A204.1 (cell line): ENCODE data around the gene TPD52L2.
"Not testable (repeated sequence)": the region's sequence is repeated elsewhere in the genome, so short reads cannot be mapped to it uniquely, and the experiment has no call there.

Source experiments
- FAIRE-seq: peaks from 2 replicates; lab custom pipeline; 2012; peaks lifted over from hg19 to GRCh38; lab: Jason Lieb, UNC

Gene TPD52L2

DNA sequence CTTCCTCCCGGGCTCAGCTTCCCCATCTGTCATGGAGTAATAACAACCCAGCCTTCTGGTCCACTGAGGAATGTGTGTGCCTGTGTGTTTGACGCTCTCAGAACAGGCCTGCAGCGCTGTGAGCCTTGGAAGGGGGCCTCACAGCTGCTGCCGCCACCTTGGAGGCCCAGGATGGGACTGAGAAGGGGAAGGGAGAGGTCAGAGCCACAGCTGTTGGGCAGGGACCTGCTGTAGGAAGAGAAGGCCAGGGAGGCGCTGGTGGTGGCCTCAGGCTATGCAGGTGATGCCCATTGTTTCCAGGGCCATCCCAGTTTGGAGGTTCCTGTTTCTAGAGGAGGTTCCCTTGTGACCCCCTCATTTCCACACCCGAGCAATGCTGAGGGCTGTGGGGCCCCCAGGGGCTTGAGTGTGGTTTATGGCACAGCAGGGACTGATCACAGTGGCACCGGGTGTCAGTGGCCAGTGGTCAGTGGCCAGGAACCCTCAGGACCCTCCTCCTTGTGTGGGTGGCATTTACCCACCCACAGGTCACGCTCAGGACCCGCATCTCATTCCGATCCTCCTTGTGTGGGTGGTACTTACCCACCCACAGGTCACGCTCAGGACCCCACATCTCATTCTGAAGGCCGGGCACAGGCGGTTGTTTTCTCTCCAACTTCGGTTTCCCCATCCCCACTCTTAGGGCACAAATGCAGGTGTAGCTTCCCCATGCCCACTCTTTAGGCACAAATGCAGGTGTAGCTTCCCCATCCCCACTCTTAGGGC lies 14.0 kb downstream of the TPD52L2 start:
- no peak for FAIRE-seq

DNA sequence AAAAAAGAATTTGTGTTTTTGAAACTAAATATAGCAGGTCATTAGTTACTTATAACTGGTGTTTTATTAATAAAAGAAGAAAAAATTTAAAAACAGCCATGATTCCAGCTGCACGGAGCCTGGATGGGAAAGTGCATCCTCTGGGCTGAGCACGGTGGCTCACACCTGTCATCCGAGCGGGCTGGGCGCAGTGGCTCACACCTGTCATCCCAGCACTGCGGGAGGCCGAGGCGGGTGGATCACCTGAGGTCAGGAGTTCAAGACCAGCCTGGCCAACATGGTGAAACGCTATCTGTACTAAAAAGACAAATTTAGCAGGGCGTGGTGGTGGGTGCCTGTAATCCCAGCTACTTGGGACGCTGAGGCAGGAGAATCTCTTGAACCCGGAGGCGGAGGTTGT lies 15.8 kb downstream of the TPD52L2 start:
- not testable (repeated sequence) for FAIRE-seq

DNA sequence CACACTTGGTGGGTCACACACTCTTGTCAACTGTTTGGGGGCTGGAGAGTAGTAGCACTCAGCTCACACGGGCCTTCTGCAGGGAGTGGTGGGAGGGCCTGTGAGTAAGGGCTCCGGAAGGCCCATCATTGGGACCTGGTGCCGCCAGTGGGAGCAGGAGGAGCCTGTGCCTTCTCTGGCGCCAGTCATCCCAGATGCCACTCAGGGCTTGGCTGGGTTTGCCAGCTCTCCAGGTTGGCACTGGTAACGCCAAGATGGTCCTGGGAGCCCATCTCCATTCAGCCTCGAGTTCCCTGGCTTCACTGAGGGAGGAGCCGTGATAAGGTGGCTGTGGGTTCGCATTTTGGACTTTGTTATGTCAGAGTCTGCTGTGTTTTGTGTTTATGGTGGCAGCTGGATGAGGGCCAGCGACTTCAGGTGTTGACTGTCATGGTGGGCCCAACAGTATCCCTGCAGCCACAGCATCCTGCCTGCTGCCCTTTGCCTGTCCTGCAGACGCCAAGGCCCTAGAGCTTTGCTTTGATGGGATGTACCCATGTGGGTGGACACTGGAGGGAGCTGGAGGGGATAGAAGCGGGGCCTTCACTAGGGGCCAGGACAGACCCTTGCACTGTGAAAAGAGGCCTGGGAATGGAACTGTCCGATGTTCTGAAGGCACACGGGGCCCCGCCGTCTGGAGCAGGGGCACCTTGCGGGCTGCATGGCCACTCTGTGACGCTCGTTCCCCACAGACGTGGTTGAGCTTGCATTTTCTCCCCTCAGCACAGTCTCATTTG lies 16.6 kb downstream of the TPD52L2 start:
- no peak for FAIRE-seq

DNA sequence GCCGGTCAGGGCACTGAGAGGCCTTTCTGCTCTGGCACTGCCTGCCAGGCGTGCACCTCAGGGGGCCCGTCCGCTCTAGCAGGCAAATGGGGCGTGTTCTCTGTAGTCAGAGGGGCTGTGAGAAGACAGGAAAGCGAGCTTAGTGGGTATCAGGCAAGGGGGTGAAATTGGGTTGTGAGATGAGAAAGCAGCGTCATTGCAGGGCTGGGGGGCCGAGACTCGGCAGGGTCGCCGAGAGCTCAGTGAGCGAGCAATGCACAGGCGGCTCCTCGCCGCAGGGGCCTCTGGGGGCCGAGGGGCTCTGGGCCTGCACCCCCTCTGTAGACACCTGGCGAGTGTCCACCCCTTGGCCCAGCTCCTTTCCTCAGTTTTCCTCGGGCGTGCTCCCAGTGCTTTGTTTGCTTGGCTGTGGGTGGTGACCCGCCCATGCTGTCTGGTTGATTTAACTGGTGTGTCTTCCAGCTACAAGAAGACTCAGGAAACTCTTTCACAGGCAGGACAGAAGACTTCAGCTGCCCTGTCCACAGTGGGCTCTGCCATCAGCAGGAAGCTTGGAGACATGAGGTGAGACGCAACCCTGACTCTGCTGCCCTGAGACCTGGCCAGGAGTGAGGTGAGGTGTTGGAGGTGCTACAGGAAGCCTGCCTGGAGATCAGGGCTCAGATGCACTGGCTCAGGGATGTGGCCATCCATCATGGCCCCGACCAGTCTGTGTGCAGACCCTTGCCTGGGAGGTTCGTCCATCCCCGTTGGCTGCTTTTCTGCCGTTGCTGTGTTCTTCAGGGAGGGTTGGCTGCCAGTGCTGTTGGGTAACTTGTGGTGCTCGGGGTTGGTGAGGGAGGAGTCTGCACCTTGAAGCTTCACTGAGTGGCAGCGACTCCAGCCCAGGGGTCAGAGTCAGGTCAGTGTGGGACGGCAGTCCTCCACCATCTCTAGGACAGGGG lies 17.5 kb downstream of the TPD52L2 start:
- FAIRE-seq: no peak

DNA sequence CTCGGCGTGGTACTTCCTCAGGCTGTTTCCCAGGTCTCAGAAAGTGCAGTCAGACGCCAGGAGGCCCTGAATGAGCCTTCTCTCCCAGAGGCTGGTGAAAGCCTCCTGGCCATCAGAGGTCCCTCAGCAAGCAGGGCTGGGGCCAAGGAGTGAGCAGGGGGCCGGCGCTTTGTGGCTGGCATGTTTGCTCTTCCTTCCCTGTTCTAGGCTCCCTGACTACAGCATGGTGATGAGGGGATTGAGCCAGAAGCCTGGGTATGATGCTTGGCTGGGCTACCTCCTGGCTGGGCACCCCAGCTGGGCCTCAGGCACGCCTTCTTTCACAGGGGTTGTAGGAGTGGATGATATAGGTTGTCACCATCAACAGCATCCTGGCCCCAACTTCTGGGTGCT lies 18.1 kb downstream of the TPD52L2 start:
- no peak for FAIRE-seq

DNA sequence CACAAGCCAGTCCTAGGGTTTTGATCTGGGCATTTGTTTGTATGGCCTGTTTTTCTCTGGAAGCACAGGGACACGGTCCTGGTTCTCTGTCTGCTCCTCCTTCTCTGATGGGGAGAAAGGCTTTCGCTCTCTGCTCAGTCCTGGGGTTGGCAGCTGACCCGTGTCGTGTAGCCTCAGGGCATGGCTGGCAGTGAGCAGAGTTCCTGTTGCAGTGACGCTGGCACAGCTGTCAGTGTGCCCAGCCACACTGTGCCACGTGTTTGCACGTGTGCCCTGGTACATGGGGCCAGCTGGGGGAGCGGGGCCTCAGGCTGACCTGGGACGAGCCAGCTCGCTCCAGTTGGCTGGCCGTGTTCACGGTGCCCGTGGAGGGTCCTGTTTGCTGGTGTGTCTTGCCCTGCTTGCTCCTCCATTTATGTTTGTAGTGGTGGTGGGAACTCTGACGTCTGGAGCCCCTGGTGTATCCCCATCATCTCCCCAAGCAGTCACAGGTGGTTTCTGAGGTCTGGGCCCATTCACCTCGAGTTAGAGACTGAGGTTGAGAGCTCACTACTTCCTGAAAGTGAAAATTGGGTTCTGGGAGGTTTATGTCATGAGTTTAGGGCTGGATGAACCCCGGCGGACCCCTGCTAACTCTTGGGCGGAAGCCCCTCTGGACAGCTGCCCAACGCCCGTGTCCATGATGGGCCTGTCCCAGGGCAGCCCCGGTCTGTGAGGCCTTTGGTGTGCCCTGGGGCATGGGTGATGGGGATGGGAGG lies 19.6 kb downstream of the TPD52L2 start:
- FAIRE-seq: no peak

DNA sequence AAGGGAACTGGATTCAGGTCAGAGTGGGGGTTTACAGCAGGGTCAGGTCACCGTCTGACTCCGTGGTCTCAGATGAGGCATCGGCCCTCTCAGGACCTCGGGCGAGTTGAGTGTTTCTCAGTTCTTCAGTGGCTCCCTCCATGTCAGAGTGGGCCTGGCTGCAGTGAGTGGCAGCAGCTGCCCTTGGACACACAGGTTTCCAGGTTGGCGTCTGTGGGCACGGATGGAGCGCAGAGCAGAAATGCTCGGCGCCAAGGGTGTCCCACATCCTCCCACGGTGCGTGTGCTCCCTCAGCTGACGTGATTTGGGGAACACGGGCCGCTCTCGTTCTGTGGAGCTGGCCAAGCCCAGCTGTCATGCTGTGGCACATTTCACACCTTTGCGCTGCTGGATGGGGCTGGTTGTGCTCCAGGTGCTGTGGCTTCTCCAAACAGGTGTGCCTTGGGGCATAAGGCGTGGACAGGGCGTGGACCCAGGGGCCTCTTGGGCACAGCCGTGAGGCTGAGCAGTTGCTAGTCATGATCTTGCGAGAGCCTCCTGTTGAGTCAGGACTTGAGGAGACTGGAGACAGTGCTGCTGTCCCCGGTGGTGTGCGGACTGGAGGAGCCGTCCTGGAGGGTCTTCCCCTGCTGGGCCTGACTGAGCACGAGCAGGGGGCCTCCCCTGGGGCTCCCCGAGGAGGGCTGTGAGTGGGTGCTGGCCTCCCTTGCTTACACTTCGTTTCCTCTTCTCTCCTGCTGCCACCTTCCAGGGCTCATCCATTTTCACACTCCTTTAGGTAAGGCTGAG lies 20.4 kb downstream of the TPD52L2 start:
- FAIRE-seq: no peak

DNA sequence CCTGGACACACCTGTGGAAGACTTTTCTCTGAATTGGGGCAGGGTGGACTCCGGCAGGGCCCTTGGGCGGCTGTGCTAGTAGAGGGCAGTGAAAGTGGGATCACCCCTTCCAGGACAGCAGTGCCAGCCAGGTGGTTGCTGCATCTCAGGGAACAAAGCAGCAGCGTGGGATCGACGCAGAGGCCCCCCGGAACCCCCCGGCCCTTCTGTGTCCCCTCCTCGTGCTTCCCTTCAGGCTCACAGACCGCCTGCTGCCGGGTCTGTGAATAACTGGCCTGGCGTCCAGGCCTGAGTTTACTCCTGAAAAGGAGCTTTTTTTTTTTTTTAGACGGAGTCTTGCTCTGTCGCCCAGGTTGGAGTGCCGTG lies 21.0 kb downstream of the TPD52L2 start:
- no peak for FAIRE-seq

DNA sequence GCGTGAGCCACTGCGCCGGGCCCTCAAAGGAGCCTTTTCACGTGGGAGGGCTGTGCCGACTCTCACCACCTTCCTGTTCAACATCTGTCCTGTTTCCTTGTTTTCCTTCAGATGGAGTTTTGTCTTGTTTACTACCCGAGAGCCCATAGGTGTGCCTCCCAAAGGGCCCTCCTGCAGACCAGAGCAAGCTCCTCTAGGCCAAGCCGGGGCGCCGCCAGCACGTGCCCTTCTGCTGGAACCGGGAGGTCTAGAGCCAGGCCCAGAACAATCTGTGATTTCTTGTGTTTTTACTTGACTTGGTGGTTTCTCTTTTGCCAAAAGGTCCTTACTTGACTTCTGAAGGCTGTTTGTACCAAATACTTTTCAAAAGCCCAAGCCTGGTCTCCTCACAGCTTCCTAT lies 21.9 kb downstream of the TPD52L2 start:
- FAIRE-seq: no peak

DNA sequence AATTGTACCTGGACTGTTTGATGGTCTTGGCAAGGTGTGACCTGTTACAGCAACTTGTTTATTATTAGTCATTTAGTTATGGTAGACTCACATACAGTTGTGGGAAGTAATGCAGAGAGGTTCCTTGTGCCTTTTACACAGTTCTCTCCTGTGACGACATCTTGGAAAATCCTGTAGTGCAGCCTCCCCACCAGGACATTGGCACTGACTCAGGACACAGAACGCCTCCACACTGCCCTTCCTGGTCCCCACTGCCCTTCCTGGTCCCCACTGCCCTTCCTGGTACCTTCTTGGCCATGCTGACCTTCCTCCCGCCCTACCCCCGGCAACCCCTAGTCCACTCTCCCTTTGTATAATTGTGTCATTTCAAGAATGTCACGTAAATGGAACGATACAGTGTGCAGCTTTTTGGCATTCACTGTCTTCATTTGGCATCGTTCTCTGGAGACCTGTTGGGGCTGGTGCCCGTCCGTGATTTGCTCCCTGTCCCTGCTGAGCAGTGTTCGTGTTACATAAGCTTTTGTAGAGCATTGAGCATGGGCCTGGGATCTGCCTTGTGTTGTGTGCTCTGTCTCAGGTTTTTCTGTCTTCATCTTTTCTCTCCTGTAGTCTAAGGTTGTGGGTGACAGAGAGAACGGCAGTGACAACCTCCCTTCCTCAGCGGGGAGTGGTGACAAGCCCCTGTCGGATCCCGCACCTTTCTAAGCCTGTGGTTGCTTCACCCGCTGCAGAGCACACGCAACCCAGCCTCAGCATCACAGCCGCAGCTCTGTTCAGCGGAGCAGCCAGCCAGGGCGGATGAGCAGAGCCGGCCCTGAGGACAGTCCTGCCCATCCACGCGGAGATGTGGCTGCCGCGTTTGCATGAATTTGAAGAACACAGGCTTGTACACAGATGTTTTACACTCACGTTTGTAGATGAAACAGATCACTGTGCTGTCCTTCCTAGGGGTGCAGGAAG lies 24.5 kb downstream of the TPD52L2 start:
- FAIRE-seq: no peak

DNA sequence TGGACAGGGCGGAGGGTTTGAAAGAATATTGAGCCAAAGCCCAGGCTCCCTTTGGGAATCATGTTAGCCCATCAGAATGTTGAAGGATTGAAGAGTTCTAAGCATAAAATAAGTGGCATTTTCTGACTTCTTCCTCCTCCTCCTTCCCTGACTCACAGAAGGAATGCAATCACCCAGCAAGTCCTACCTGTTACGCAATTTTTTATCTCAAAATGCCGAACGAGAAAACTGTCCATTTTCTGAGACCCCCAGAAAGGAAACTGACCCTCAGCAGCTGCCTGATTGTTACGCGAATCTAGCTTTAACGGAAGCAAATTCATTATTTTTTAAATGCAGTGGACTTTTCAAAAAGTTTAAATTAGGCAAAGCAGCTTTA lies 25.1 kb downstream of the TPD52L2 start:
- FAIRE-seq: no peak

DNA sequence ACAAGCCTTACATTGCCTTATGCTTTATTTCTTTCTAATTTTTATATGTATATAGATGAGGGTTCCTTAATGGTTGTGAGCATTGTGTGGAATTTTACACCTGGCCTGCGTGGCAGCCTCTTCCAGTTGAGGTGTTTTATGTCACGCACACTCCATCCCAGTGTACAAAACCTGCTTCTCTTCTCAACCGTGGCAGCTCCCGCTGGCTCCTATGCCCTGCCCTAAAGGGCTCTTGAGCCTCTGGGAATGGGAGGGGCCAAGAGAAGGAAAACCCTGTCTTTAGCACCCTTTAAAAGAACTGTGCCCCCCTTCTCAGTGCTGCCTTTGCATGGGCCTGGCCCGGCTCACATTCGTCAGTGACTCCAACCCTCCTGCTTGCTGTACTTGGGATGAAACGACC lies 25.5 kb downstream of the TPD52L2 start:
- no peak for FAIRE-seq

DNA sequence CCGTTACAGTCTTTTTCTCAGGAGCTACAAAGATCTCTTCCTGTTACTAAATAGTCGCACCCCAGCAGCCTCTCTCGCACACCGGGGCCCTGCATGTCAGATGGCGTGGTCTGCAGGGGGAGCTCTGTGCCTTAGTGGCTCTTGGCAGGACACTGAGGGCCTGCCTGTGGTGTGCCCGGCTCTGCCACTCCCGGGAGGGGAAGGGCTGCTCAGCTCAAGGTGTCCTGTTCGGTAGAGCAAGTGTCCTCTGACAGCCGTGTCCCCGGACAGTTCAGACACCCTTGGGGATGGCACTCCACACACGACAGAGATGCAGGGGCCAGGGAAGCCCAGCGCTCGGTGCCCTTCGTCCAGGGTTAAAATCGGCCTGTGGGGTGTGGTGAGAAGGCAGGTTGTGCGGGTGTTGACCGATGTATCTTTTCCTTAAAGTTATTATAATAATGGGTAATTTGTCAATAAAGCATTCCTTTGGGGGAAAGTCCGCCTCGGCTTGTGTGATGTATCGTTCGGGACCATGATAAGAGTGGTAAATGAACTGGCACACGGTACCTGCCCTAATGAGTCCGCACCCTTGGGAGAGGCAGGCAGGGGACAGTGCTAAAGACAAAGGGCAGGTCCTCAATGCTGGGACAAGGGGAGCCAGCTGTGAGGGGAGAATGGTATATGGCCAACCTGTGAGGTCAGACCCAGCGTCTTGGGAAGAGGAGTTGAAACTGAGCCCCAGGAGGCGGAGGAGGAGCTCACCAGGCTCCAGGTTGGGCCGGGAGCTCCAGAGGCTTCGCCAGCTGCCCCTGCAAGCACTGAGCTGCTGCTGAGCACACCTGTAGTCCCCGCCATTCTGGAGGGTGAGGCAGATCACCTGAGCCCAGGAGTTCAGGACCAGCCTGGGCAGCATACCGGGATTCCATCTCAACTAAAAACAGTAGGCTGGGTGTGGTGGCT lies 26.3 kb downstream of the TPD52L2 start:
- no peak for FAIRE-seq

DNA sequence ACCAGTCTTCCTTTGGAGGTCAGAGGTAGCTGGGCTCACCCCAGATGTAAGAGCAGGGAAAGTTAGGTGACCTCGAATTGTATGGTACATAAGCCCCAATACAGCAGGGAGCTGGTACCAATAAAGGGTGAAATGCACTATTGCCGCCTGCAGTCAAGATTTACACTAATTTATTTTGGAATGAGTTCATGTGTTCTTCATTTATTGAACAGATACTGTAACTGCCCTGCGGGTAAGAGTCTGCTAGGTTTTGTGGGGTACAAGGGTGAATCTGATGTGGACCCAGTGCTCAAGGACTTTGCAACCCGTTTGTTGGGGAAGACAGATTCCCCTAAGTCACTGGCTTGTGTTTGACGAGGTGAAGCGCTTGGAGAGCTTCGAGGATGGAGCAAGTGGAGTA lies 27.3 kb downstream of the TPD52L2 start:
- FAIRE-seq: no peak

DNA sequence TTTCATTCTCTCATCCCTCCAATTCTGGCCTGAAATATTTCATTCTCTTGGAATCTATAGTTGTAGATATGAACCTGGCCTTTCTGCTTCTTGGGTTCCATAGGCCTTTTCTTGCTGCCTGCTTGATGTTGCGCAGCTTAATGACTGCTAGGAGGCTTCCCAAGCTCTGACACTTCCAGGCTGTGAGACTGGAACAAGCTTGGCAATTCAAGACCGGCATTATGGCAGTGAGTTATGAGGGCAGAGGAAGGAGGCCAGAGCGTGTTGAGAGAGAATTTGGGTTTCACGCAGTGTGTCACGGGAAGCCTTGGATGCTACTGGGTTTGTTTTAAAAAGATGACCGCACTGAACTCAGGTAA lies 28.9 kb downstream of the TPD52L2 start:
- no peak for FAIRE-seq

DNA sequence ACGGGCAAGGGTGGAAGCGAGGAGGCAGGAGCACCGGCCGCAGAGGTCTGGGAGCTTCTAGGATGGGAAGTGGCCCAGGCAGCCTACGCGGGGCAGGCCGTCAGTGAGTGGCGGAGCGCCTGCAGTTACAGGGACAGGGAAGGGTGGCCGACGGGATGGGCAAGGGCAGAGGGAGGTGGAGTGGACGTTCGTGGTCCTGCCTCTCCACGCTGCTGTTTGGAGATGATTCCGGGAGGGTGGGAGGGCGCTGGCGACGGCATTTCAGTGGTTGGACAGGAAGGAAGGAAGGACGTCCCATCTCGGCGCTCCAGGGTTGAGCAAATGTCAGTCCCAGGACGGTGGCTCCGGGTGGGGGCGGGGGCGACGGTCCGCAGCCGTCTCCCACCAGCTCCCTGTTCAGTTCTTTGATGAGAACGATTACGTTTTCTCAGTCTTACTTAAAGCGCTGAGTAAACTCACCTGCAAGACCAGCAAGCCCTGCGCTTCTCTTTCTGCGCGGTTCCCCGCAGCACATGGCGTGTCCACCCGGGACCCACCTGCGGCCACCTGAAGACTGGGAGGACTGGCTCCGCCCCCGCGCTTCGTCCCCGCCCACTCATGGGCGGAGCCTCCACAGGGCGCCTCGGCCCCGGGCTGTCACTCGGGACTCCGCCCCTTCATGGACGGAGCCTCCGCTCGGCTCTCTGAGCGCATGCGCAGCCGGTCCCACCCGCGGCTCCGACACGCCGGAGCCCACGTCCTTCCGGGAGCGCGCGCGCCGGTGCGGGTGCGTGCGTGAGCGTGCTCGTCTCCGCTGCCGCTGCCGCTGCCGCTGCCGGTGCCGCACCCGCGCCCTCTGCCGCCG lies 29.5 kb downstream of the TPD52L2 start, which contains the start of gene DNAJC5:
Gene DNAJC5, plus strand, starts transcription at position 769 of the 844 bp plus-strand sequence. CDS start 33,220 bp downstream, outside the sequence.
- no peak for FAIRE-seq

DNA sequence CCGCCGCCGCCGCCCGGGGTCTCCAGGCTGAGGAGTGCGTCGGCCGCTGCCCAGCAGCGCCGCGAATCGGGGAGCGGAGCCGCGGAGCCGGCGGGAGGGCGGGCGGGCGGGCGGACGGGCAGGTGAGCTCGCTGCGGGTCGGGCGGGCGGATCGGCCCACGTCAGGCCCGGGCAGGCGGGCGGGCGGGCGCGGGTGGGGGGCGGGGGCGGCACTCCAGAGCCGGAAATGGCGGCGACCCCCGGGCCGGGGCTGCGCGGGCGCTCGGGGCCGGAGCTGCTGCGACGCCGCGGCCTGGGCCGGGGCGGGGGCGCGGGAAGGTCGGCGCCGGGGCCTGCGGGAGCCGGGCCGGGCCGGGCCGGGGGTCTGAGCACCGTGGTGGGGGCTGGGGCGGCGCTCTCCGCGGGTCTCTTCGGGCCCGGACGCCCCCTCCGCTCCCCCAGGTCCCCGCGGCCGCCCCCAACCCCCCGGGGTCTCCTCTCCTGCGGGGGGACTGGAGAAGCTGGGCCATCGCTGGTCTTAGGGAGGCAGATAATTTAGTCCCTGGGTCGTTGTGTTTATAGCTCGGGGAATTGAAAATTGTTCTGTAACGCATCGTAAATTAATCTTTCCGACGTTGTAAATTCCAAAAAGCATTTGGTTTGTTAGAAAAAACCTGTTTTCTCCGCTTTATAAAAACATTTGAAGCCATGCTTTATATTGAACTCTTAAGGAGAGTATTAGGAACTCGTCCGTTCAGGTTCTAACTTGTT lies 30.3 kb downstream of the TPD52L2 start:
- no peak for FAIRE-seq
